Ovary (tissue), 9 donors: ENCODE results near the gene TBPL1. TPM values are rescaled to one million over a fixed set of nuclear protein-coding genes. Genes with fewer than 3 reads are reported as not detected.

Experiments
- DNase-seq, 5 donors: peaks; one replicate each; pipeline ENCODE4 v3.0.0-alpha.2; 2019 to 2020
- H3K27ac ChIP-seq, 2 donors: fragments of 200-600 bp; one replicate each; pipeline versions ENCODE4 v1.5.1 to v1.8.0; 2019 to 2022
- H3K27me3 ChIP-seq: fragments of 200-600 bp; one replicate; pipeline ENCODE4 v1.8.0; 2022
- H3K36me3 ChIP-seq: fragments of 200-600 bp; sonication (generic); one replicate; pipeline ENCODE4 v1.5.1; 2019
- H3K4me1 ChIP-seq: one replicate; pipeline ENCODE4 v1.8.1; 2013; ENCODE audit warnings: mild to moderate bottlenecking, moderate library complexity; ENCODE audit not compliant: insufficient read depth
- H3K4me3 ChIP-seq: fragments of 200-600 bp; sonication (generic); one replicate; pipeline ENCODE4 v1.5.1; 2017
- H3K9me3 ChIP-seq, 2 donors: fragments of 200-600 bp in 1 of 2; sonication (generic) in 1 of 2; one replicate each; pipeline versions ENCODE4 v1.5.1 to v1.8.1; 2013 to 2019; ENCODE audit warnings: mild to moderate bottlenecking in 1 of 2, moderate library complexity in 1 of 2
- EP300 ChIP-seq: sonication (generic); formaldehyde crosslinking; IDR thresholded peaks from one replicate; pipeline ENCODE4 v1.6.1; 2017; ENCODE audit warnings: antibody characterized with exemption
- POLR2A ChIP-seq: fragments of 450-650 bp; IDR thresholded peaks from one replicate; pipeline ENCODE4 v1.6.1; 2017; ENCODE audit warnings: antibody characterized with exemption, mild to moderate bottlenecking, moderate library complexity
- WGBS, 3 donors: extraction: QIAGEN DNeasy Blood & Tissue Kit in 1 of 3; methylation state at CpG; one replicate each; pipeline versions ENCODE4 v1.1.5 to v1.1.7; 2013 to 2017; 5-methylcytosine and 5-hydroxymethylcytosine counted together
- intact Hi-C, 4 donors: fragments of 100-400 bp; cut with DNase I; formaldehyde crosslinking; loops; one replicate each; pipeline versions ENCODE4 v1.11.0 to v1.15.1; 2022 to 2023
- polyA plus RNA-seq, 2 donors: library from polyadenylated mRNA; stranded (reverse); fragments of 200-250 nt in 1 of 2; fragments of 350-450 nt in 1 of 2; fragmentation: Illumina TruSeq in 1 of 2; extraction: RNeasy Lipid Tissue Mini Kit (QIAGEN cat#74804) in 1 of 2; gene quantifications; one replicate each; pipeline ENCODE4 v1.2.3, GENCODE V29; 2013 to 2014
- total RNA-seq, 7 donors: library from RNA; depleted of rRNA in 2 of 7; stranded (reverse); fragments of >200 nt in 2 of 7; fragmentation: NEBNext Ultra II Directional in 3 of 7; extraction: Animal tissue kit (Norgen Biotek cat#: 25700) in 3 of 7; gene quantifications; one replicate each; pipeline versions ENCODE4 v1.1.0 to v1.2.4, GENCODE V29; 2016 to 2023
- TF ChIP-seq, protein P1 (sequence below), 3 donors: fragments of 450-650 bp in 2 of 3; fragments of 200-600 bp in 1 of 3; IDR thresholded peaks; one replicate each; pipeline versions ENCODE4 v1.5.1 to v1.8.0; 2016 to 2022; ENCODE audit warnings: antibody characterized with exemption in 3 of 3, mild to moderate bottlenecking in 1 of 3
- donor health status: DM: no; HTN: no; CAD: no; lungs with moderate emphysema.
- donor health status: DM: no; HTN: no; CAD: no.
- donor health status: Bipolar disorder and iron deficiency.
- donor health status: DM: yes; HTN: yes; CAD: no.
- donor health status: DM: no; HTN: no; CAD: no.
- donor health status: DM: yes; HTN: yes; CAD: no.

Gene TBPL1
- total and polyA plus RNA-seq, 9 donors, result 13.3 to 25.2 (median 18.6) TPM

GRCh38 chr6:133939778-133940667 lies 13.0 kb upstream of the TBPL1 start:
- Histone ChIP-seq H3K36me3 (no peaks in the 10 kb centered on the region), H3K27ac (no peak overlapping the region), H3K9me3 (no peaks in the 10 kb centered on the region), H3K4me1 (no peaks in the 10 kb centered on the region), H3K27me3 (no peaks in the 10 kb centered on the region), H3K4me3 (no peak overlapping the region)
- no peak for DNase-seq
- intact Hi-C loops, result loop anchor here in 1 of 4 donors (10.0 kb wide), 1 partner anchor 755 kb away; no protein-coding TSS in a partner anchor
- 71 to 80% (median 79%) methylated on average over 8 of the region's 8 CpGs for WGBS, 3 donors
- TF ChIP-seq, protein P1, sequence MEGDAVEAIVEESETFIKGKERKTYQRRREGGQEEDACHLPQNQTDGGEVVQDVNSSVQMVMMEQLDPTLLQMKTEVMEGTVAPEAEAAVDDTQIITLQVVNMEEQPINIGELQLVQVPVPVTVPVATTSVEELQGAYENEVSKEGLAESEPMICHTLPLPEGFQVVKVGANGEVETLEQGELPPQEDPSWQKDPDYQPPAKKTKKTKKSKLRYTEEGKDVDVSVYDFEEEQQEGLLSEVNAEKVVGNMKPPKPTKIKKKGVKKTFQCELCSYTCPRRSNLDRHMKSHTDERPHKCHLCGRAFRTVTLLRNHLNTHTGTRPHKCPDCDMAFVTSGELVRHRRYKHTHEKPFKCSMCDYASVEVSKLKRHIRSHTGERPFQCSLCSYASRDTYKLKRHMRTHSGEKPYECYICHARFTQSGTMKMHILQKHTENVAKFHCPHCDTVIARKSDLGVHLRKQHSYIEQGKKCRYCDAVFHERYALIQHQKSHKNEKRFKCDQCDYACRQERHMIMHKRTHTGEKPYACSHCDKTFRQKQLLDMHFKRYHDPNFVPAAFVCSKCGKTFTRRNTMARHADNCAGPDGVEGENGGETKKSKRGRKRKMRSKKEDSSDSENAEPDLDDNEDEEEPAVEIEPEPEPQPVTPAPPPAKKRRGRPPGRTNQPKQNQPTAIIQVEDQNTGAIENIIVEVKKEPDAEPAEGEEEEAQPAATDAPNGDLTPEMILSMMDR (IDR thresholded peaks at IDR 0.05), result no peak
- no peak for TF ChIP-seq EP300
- TF ChIP-seq POLR2A, result no peak

- WGBS, 3 donors, result 83 to 92% (median 83%) methylated on average over 3 of the region's 3 CpGs
- H3K36me3 ChIP-seq, result no peaks in the 10 kb centered on the region
- no peaks in the 10 kb centered on the region for H3K9me3 ChIP-seq
- DNase-seq, result no peak
- no peak overlapping the region for H3K27ac ChIP-seq
- H3K4me1 ChIP-seq, result no peaks in the 10 kb centered on the region
- no peak for TF ChIP-seq POLR2A
- no peak for TF ChIP-seq EP300
- TF ChIP-seq, protein P1 (IDR thresholded peaks at IDR 0.05), result no peak
- no peak overlapping the region for H3K4me3 ChIP-seq
- H3K27me3 ChIP-seq, result no peaks in the 10 kb centered on the region
- intact Hi-C loops, result no loop called here
Measured at GRCh38 chr6:133945158-133945557, 7.9 kb upstream of the TBPL1 start.

DNA sequence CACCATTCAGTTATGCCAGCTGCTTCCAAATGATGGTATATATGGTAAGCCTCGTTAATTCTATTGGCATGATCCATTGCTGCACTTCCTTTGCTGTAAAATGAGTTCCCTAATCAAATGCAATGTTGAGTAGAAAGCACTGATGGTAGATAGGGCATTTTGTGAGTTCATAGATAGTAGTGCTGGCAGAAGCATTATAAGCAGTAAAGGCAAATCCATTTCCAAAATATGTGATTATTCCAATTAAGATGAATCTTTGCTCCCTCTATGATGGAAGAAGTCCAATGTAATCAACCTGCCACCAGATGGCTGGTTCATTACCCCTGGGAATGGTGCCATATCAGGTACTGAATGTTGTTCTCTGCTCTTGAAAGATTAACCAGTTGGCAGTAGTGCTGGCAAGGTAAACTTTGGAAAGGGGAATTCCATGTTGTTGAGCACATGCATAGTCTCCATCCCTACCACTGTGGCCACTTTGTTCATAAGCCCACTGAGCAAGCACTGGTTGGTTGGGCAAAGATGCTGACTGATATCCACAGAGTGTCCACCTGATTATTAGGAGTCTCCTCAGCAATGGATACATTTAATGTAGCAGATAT lies 5.6 kb upstream of the TBPL1 start:
- 81 to 87% (median 84%) methylated on average over 1 of the region's 1 CpG for WGBS, 3 donors

GRCh38 chr6:133948472-133948871 lies 4.6 kb upstream of the TBPL1 start:
- peaks cover 2% of the 10 kb centered on the region for H3K4me1 ChIP-seq
- no peaks in the 10 kb centered on the region for H3K9me3 ChIP-seq
- 88 to 93% (median 91%) methylated on average over 2 of the region's 2 CpGs for WGBS, 3 donors
- H3K27ac ChIP-seq, result no peak overlapping the region
- intact Hi-C loops, result no loop called here
- DNase-seq, result no peak
- no peak for TF ChIP-seq EP300
- TF ChIP-seq POLR2A, result no peak
- TF ChIP-seq, protein P1 (IDR thresholded peaks at IDR 0.05), result no peak
- H3K4me3 ChIP-seq, result no peak overlapping the region
- no peaks in the 10 kb centered on the region for H3K27me3 ChIP-seq
- no peaks in the 10 kb centered on the region for H3K36me3 ChIP-seq

More for the DNA sequence above, 5.6 kb upstream of the TBPL1 start:
- Histone ChIP-seq H3K9me3 (no peaks in the 10 kb centered on the region), H3K27ac (no peak overlapping the region), H3K4me1 (peaks cover 2% of the 10 kb centered on the region), H3K36me3 (no peaks in the 10 kb centered on the region), H3K27me3 (no peaks in the 10 kb centered on the region), H3K4me3 (no peak overlapping the region)
- DNase-seq, result no peak
- TF ChIP-seq, protein P1 (IDR thresholded peaks at IDR 0.05), result no peak
- no peak for TF ChIP-seq EP300
- no peak for TF ChIP-seq POLR2A
- intact Hi-C loops, result no loop called here
